Adrenal gland (tissue), 12 donors: ENCODE results near the gene GLIPR2. TPM values are rescaled to one million over a fixed set of nuclear protein-coding genes. Genes with fewer than 3 reads are reported as not detected.

ENCODE experiments used
- DNase-seq, 7 donors: peaks; one replicate each; pipeline ENCODE4 v3.0.0-alpha.2; 2019 to 2020
- H3K27ac ChIP-seq, 5 donors: fragments of 200-600 bp; sonication (generic) in 4 of 5; 1 replicate in 3 of 5; 2 replicates in 2 of 5; pipeline versions ENCODE4 v1.5.1 to v1.8.0; 2016 to 2020; ENCODE audit warnings: mild to moderate bottlenecking in 1 of 5
- H3K27me3 ChIP-seq: fragments of 200-600 bp; 2 replicates; pipeline ENCODE4 v1.8.0; 2021
- H3K36me3 ChIP-seq, 2 donors: fragments of 200-600 bp; replicated peaks in 1 of 2; 1 replicate in 1 of 2; 2 replicates in 1 of 2; pipeline versions ENCODE4 v1.5.1 to v1.8.0; 2018 to 2022
- H3K4me1 ChIP-seq, 2 donors: fragments of 200-600 bp; replicated peaks in 1 of 2; 1 replicate in 1 of 2; 2 replicates in 1 of 2; pipeline versions ENCODE4 v1.5.1 to v1.8.0; 2018 to 2021
- H3K4me3 ChIP-seq, 4 donors: fragments of 200-600 bp; sonication (generic) in 3 of 4; one replicate each; pipeline ENCODE4 v1.5.1; 2016 to 2018
- H3K9me3 ChIP-seq, 3 donors: fragments of 200-600 bp; sonication (generic) in 1 of 3; replicated peaks in 1 of 3; 1 replicate in 2 of 3; 2 replicates in 1 of 3; pipeline versions ENCODE4 v1.5.1 to v1.8.0; 2016 to 2021
- CTCF ChIP-seq, 6 experiments: fragments of 450-650 bp in 4 of 6; fragments of 200-600 bp in 2 of 6; sonication (generic) in 1 of 6; IDR thresholded peaks; 1 replicate in 5 of 6; 2 replicates in 1 of 6; pipeline versions ENCODE4 v1.5.1 to v1.8.0; 2016 to 2021; ENCODE audit warnings: antibody characterized with exemption in 6 of 6, mild to moderate bottlenecking in 2 of 6, moderate library complexity in 1 of 6
- POLR2A ChIP-seq, 2 donors: fragments of 450-650 bp; IDR thresholded peaks; one replicate each; pipeline ENCODE4 v1.6.1; 2017; ENCODE audit warnings: antibody characterized with exemption in 2 of 2, mild to moderate bottlenecking in 2 of 2, moderate library complexity in 1 of 2
- WGBS, 4 donors: extraction: QIAGEN DNeasy Blood & Tissue Kit in 2 of 4; methylation state at CpG; one replicate each; pipeline versions ENCODE4 v1.1.5 to v1.1.7; 2013 to 2017; 5-methylcytosine and 5-hydroxymethylcytosine counted together
- intact Hi-C, 2 donors: fragments of 100-400 bp; cut with DNase I; formaldehyde crosslinking; loops; one replicate each; pipeline versions ENCODE4 v1.14.1 to v1.15.0; 2022 to 2023
- polyA plus RNA-seq, 3 donors: library from polyadenylated mRNA; stranded (reverse); fragments of 200-250 nt in 2 of 3; fragments of 350-450 nt in 1 of 3; fragmentation: Illumina TruSeq in 1 of 3; extraction: RNeasy Lipid Tissue Mini Kit (QIAGEN cat#74804) in 1 of 3; gene quantifications; one replicate each; pipeline ENCODE4 v1.2.3, GENCODE V29; 2013 to 2014
- total RNA-seq, 9 donors: library from RNA; depleted of rRNA in 4 of 9; stranded (reverse); fragments of >200 nt in 4 of 9; fragments of 120-200 nt in 1 of 9; fragmentation: NEBNext Ultra II Directional in 1 of 9; extraction: Animal tissue kit (Norgen Biotek cat#: 25700) in 1 of 9; gene quantifications; one replicate each; pipeline versions ENCODE4 v1.1.0 to v1.2.4, GENCODE V29; 2013 to 2023
- donor health status: healthy with polysubstance abuse.
- donor health status: Bipolar disorder and iron deficiency.
- donor health status: DM: yes; HTN: yes; CAD: no.
- donor health status: DM: no; HTN: no; CAD: no.
- donor health status: DM: no; HTN: no; CAD: no.
- donor health status: DM: yes; HTN: yes; CAD: no.

Gene GLIPR2
- total and polyA plus RNA-seq, 12 donors: 16.1 to 56.3 (median 33.5) TPM

GRCh38 chr9:36141288-36141687 is 4.8 kb downstream of the GLIPR2 start:
- Histone ChIP-seq H3K4me3 (no peak overlapping the region), H3K9me3 (no peaks in the 10 kb centered on the region), H3K27ac (no peak overlapping the region), H3K36me3 (no peaks in the 10 kb centered on the region), H3K4me1 (peaks cover 21 to 48% of the 10 kb centered on the region in 2 donors), H3K27me3 (no peaks in the 10 kb centered on the region)
- 57 to 79% (median 67%) methylated on average over 4 of the region's 4 CpGs for WGBS, 4 donors
- intact Hi-C loops: no loop called here
- TF ChIP-seq CTCF (IDR thresholded peaks at IDR 0.05) (peak in 4 of 6 experiments; percentile 30 to 47 (median 36)), POLR2A (IDR thresholded peaks at IDR 0.05) (no peak)
- peak in 3 of 7 donors; percentile 61 to 64 (median 63) for DNase-seq

- Histone ChIP-seq H3K27ac (peak overlapping the region in 1 of 5 donors; percentile 92), H3K36me3 (no peaks in the 10 kb centered on the region), H3K9me3 (no peaks in the 10 kb centered on the region), H3K4me3 (no peak overlapping the region), H3K4me1 (peaks cover 21 to 48% of the 10 kb centered on the region in 2 donors), H3K27me3 (no peaks in the 10 kb centered on the region)
- DNase-seq: no peak
- intact Hi-C loops: no loop called here
- TF ChIP-seq POLR2A (IDR thresholded peaks at IDR 0.05) (no peak), CTCF (IDR thresholded peaks at IDR 0.05) (no peak)
- WGBS, 4 donors: 87 to 96% (median 92%) methylated on average over 7 of the region's 7 CpGs
Observed at GRCh38 chr9:36141761-36142160, 5.2 kb downstream of the GLIPR2 start.

GRCh38 chr9:36142510-36143244 is 6.1 kb downstream of the GLIPR2 start:
- 34 to 43% (median 37%) methylated on average over 11 to 12 of the region's 12 CpGs for WGBS, 4 donors
- DNase-seq: peak in 2 of 7 donors; percentile 48 to 62
- Histone ChIP-seq H3K4me3 (peak overlapping the region in 2 of 4 donors; percentile 14 to 45), H3K4me1 (peaks cover 21 to 40% of the 10 kb centered on the region in 2 donors), H3K36me3 (no peaks in the 10 kb centered on the region), H3K27ac (peak overlapping the region; percentile 38 to 93 (median 86)), H3K9me3 (no peaks in the 10 kb centered on the region), H3K27me3 (no peaks in the 10 kb centered on the region)
- intact Hi-C loops: no loop called here
- no peak for TF ChIP-seq CTCF (IDR thresholded peaks at IDR 0.05)
- TF ChIP-seq POLR2A (IDR thresholded peaks at IDR 0.05): peak in 1 of 2 donors; percentile 29

GRCh38 chr9:36143245-36143641 is 6.7 kb downstream of the GLIPR2 start:
- Histone ChIP-seq H3K36me3 (no peaks in the 10 kb centered on the region), H3K27ac (peak overlapping the region; percentile 38 to 93 (median 86)), H3K9me3 (no peaks in the 10 kb centered on the region), H3K27me3 (no peaks in the 10 kb centered on the region), H3K4me3 (peak overlapping the region in 1 of 4 donors; percentile 45), H3K4me1 (peaks cover 24 to 44% of the 10 kb centered on the region in 2 donors)
- intact Hi-C loops: no loop called here
- WGBS, 4 donors: 71 to 78% (median 73%) methylated on average over 13 of the region's 13 CpGs
- TF ChIP-seq POLR2A (IDR thresholded peaks at IDR 0.05) (no peak), CTCF (IDR thresholded peaks at IDR 0.05) (no peak)
- DNase-seq: no peak
